GM18873 (cell line): ENCODE measurements around the gene EHD4.

Experiments used
- ATAC-seq: cut with Tn5 transposase; IDR thresholded peaks from one replicate; pipeline ENCODE4 v1.9.1; 2021; ENCODE audit warnings: mild to moderate bottlenecking, moderate library complexity, moderate number of reproducible peaks; ENCODE audit not compliant: unreplicated experiment, low FRiP score

EHD4 gene

DNA sequence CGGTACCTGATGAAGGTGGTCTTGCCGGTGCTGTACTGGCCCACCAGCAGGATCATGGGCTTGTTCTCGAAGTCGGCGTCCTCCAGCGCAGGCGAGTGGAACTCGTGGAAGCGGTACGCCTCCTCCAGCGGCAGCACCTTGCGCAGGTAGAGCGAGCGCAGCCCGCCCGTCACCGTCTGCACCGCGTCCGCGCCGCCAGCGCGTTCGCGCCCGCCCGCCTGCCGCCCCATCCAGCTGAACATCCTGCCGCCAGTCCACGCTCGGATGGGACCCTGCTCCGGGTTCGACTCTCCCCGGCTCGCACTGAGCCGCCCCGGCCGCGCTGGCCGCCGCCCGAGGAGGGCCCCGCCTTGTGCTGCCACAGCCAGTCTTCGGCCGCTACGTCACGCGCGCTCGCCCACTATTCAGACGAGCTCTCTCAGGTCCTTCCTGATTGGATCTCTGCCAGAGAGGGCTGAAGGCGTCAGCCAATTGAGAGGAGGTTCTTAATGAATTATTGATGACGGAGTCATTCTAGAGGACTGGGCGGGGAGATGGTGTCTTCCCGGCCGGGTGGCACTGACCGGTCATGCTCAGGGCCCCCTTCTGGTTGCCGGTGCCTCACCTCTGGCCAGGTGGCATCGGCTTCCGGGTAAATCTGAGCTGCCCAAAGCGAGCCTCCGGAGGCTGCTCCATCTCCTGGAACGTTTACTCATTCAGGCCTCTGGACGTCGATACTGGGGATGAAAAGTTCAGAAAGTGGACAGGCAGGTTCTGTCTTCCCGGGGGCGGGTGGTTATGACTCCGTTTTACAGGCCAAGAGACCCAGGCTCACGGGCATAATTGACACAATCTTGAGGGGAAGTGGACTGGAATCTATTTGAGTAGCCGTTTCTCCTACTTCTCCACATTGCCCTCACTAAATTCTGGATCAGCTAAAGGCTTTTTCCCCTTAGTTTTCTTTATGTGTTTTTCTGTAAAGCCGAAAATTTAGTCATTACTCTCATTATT is at the start of gene EHD4:
Gene EHD4 (minus strand): TSS at position 305 of the 990 bp plus-strand sequence. CDS start 63 bp downstream, at position 242.
- ATAC-seq, result peak; percentile 75

DNA sequence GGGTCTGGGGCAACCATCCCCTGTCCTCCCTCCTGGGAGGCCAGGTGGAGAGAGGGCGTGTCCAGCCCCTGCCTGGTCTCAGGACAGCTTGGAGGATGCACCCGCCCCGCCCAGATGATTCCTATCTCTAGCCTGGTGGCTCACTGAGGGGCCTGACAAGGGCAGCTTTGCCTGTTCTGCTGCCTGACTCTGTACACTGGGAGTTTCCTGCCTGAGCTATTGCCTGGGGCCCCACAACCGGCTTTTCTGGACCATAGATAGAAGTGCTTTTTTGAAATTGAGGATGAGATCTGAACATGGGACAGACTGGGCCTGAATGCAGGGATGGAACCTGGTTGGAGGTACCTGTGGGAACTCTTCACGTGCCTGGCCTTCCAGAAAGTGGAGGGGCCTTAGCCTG is 49.2 kb upstream of the EHD4 start:
- no peak for ATAC-seq

DNA sequence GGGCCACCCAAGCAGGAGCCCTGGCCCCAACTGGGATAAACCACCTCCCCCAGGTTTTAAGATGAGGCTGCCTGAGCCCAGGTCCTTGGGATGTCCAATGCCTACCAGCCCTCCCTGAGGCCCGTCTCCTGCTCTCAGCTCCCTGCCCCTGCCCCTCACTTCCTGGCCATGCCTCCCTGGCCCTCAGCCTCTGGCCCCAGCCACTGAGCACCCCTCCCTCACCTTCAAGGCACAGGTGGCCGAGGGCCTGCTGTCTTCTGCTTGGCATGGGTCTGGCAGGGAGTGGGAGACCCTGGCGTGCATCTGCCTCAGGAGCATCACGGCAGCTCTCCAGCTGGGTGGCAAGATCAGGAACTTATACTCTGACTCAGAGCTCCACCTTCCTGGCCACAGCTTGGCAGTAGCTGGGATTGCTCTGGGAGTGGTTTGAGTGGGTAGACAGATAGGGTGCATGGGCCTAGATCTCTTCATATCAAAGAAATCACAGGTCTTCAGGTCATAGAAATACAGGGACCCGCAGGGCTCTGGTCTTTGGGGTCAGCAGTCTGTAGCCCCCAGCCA is 48.4 kb upstream of the EHD4 start, which contains the start of gene PLA2G4E:
Gene PLA2G4E (minus strand): TSS at position 330 of the 561 bp plus-strand sequence. CDS start 12 bp downstream, at position 318.
- no peak for ATAC-seq

GRCh38 chr15:42018306-42019224 is 46.2 kb upstream of the EHD4 start:
- no peak for ATAC-seq

- ATAC-seq, result no peak
Measured at GRCh38 chr15:42016971-42017370, 44.6 kb upstream of the EHD4 start.

DNA sequence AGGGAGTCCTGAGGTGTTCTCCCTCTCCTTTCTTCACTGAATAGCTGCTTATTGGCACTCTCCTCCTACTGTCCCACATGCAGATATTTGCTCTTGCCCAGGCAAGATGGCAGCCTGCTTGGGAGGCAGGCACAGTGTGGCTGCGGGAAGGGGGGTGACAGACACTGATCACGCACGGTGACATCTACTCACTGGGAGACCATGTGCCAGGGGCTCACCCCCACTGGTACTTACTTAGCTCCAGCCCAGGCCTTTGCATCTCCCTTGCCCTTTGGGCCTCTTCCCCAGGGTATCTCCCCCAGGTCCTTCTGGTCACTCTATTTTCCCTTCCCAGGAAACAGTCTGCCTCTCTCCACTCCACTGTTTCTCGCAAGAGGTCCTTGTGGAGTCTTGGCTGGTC is 42.0 kb upstream of the EHD4 start:
- no peak for ATAC-seq

GRCh38 chr15:42012928-42013482 is 40.6 kb upstream of the EHD4 start:
- no peak for ATAC-seq

DNA sequence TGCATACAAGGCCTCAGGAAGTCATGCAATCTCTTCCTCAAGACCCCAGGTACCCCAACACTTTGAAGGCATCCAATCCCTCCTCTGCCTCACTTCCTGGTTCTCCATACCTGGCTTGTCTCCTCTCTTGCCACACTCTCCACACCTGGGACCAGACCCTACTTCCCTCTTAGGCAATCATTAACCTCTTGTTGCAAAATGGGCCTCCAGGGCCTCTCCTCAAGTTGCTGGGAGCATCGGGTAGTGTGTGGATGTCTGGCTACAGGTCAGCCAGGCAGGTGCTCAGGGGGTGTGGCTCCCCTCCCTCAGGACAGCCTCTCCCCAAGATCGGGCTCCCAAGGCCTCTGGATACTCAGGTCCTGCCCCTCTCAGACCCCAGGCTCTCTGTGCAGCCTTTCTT is 39.9 kb upstream of the EHD4 start:
- ATAC-seq, result no peak

DNA sequence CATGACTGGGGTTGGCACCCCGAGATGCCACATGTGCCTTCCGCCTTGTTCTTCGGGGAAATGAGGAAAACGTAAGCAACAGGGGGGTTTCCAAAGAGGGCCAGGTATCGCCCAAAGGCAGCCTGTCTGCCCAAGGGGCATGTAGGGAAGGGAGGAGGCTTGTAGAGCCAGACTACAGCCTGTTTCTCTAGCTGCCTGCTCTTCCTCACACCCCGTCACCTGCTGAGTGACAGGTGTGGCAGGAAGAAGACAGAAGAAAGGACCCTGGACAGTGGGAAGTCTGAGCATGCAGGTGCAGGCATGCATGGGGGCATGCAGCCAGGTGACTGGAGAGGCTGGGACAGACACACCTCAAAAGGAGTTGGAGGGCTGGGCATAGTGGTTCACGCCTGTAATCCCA is 38.7 kb upstream of the EHD4 start:
- ATAC-seq, result no peak

- ATAC-seq, result peak; percentile 64
Measured at GRCh38 chr15:42010434-42010833, 38.1 kb upstream of the EHD4 start.

DNA sequence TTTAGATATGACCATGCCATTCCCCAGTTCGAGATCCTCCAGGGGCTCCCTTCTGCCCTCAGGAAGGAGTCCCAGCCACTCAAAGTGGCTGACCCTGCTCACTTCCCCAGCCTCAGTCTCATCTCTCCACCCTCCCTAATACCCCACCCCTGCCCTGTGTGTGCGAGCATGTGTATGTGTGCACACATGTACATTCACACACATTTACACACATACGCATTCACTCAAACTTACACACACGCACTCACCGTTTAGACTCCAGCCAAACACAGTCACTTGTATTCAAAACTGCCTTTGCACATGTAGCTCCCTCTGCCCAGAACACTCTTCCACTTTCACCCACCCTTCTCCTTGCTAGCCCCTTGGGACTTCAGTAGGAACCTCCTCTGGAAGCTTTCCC is 37.1 kb upstream of the EHD4 start:
- no peak for ATAC-seq

GRCh38 chr15:42009022-42009421 is 36.7 kb upstream of the EHD4 start:
- no peak for ATAC-seq

DNA sequence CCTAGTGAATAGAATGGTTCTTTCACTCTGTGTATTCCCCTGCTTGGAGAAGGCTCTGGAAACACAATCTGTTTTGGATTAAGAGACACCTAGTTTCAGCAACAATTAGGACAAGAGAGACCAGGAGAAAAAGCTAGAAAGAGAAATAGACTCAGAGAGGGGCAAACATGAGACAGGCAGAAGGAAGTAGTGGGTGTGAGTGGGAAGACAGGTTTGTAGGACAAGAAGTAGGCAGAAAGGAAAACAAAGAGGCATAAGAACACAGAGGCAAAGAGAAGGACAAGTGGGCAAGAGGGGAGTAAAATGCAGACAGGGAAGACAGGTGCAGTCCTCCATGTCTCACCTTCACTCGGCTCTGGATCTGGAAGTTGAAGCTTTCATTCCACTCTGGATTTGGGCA is 35.0 kb upstream of the EHD4 start:
- no peak for ATAC-seq

GRCh38 chr15:42002333-42002732 is 30.0 kb upstream of the EHD4 start:
- no peak for ATAC-seq

DNA sequence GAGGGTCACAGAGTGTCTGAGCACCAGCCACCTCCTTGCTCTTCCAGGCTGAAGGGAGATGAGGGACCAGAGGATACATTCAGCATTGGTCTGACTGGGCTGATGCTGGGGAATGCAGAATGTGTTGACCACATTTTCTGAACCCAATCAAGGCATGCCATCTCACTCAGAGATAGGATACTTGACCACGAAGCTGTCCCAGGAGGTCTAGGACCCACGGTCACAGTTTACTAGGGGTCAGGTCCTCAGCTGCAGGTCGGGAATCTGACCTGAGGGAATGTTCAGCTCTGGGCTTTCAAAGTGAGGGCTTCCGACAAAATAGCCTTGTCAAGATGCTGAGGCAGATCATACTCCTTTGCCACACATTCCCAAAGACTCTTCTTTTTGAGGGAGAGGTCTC is 28.9 kb upstream of the EHD4 start:
- ATAC-seq, result no peak

GRCh38 chr15:41999290-42000285 is 27.2 kb upstream of the EHD4 start:
- ATAC-seq, result no peak

DNA sequence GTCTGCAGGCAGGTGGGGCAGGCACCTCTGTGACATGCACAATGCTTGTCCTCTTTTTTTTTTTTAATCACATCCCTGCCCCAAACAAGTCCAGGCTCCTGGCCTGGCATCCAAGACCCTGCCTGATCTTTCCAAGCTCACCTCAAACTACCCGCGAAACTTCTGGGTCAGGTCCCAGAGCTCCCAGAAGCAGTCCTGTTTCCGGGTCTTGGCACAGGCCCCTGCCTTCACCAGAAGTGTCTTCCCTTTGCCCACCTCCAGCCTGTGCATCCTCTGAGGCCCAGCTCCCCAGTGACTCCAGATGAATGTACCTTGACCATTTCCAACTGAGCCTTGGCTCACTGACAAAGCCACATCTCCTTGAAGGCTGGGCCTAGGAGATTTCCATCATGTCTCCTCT is 25.5 kb upstream of the EHD4 start:
- ATAC-seq, result no peak

DNA sequence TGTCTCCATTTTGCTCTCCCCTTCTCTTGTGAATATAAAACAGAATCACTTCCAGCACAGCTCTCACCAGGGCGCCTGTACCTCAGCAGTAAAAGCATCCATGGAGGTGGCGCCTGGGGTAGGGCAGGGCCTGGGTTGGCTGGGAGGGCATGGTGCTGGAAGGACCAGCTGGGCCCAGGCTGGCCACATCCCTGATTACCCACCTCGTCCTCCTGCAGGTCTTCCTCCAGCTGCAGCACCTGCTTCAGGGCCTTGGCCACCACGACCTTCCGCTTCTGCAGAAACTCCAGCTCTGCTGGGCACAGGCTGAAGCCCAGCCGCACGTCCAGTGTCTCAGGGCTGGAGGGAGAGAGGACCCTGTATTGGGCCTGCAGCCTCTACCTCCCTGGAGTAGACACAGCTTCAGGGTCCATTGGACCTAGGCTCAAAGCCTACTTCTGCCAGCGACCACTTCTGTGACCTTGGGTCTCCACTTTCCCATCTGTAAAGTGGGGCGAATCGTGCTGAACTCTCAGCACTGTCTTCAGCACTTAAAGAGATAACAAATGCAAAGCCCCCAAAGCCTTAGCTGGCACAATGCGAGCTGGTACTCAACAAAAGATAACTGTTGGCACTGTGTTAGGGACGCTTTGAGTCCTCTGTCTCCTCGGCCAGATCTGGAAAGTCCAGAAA is 24.7 kb upstream of the EHD4 start:
- no peak for ATAC-seq

DNA sequence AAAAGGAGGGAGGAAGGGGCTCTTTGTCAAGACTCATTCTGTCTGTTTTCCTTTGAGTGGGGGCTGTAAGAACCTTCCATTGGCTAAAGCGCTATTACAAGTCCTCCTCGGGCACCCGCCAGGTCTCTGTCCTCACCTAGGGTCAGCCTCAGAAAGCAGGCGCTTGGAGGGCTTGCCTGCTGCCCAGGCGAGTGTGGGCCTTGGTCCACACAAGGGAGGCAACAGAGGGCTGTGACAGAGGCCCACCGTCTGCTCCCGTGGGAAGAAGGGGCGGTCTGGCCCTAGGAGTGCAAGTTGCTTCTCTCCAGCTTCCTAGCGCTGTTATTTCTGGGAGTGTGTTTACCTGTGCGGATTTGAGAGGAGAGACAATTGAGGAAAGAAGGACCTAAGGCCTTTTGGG is 24.0 kb upstream of the EHD4 start:
- ATAC-seq, result no peak
